CD14-positive monocyte (primary cell): ENCODE measurements around the gene PPP1R3G. TPM values are rescaled to one million over a fixed set of nuclear protein-coding genes. Genes with fewer than 3 reads are reported as not detected.
A peak's percentile ranks its signal among the peaks of the same experiment; 100 is the strongest.

ENCODE experiments used
- DNase-seq, 3 donors: peaks; one replicate each; pipeline ENCODE4 v3.0.0-alpha.2; 2011 to 2022
- H2AFZ ChIP-seq: 2 replicates; pipeline ENCODE4 v1.6.0; 2012; ENCODE audit warnings: mild to moderate bottlenecking, low read depth, low read length, inconsistent platforms; ENCODE audit not compliant: insufficient read depth, poor library complexity, severe bottlenecking
- H3K27ac ChIP-seq, 2 donors: 1 replicate in 1 of 2; 2 replicates in 1 of 2; pipeline ENCODE4 v1.5.1; 2012 to 2013; ENCODE audit warnings: low read length in 2 of 2, control low read depth in 1 of 2, inconsistent platforms in 1 of 2, low read depth in 1 of 2, mild to moderate bottlenecking in 1 of 2
- H3K27me3 ChIP-seq, 2 donors: one replicate each; pipeline versions ENCODE4 v1.6.0 to v1.6.1; 2011 to 2013; ENCODE audit warnings: low read length in 2 of 2; ENCODE audit not compliant: control insufficient read depth in 2 of 2, insufficient read depth in 2 of 2
- H3K36me3 ChIP-seq, 2 donors: replicated peaks in 1 of 2; 1 replicate in 1 of 2; 2 replicates in 1 of 2; pipeline versions ENCODE4 v1.5.1 to v1.6.1; 2012 to 2013; ENCODE audit warnings: low read length in 2 of 2, control low read depth in 1 of 2, inconsistent platforms in 1 of 2, mild to moderate bottlenecking in 1 of 2; ENCODE audit not compliant: insufficient read depth in 2 of 2, control insufficient read depth in 1 of 2
- H3K4me1 ChIP-seq, 2 donors: 1 replicate in 1 of 2; 2 replicates in 1 of 2; pipeline versions ENCODE4 v1.5.1 to v1.6.1; 2012 to 2013; ENCODE audit warnings: low read length in 2 of 2, control low read depth in 1 of 2, inconsistent platforms in 1 of 2, mild to moderate bottlenecking in 1 of 2, moderate library complexity in 1 of 2; ENCODE audit not compliant: insufficient read depth in 2 of 2, control insufficient read depth in 1 of 2
- H3K4me2 ChIP-seq: replicated peaks from 2 replicates; pipeline ENCODE3; 2012; ENCODE audit warnings: low read length, moderate library complexity, mild to moderate bottlenecking; ENCODE audit not compliant: poor library complexity, severe bottlenecking; ENCODE audit errors: extremely low read depth
- H3K4me3 ChIP-seq, 3 experiments: fragments of 200-600 bp in 1 of 3; sonication (generic) in 1 of 3; replicated peaks in 1 of 3; 1 replicate in 2 of 3; 2 replicates in 1 of 3; pipeline ENCODE4 v1.5.1; 2011 to 2013; ENCODE audit warnings: low read length in 3 of 3, mild to moderate bottlenecking in 3 of 3, control low read depth in 2 of 3, low read depth in 2 of 3, inconsistent platforms in 1 of 3, moderate library complexity in 1 of 3
- H3K79me2 ChIP-seq: 2 replicates; pipeline ENCODE4 v1.6.0; 2012; ENCODE audit warnings: mild to moderate bottlenecking, control low read depth, inconsistent platforms, low read length, moderate library complexity; ENCODE audit not compliant: insufficient read depth
- H3K9ac ChIP-seq: 2 replicates; pipeline ENCODE4 v1.6.0; 2017; ENCODE audit warnings: low read length, mild to moderate bottlenecking; ENCODE audit not compliant: insufficient read depth, poor library complexity, severe bottlenecking
- H3K9me3 ChIP-seq, 2 donors: replicated peaks in 1 of 2; 1 replicate in 1 of 2; 2 replicates in 1 of 2; pipeline versions ENCODE4 v1.5.1 to v1.6.1; 2012 to 2013; ENCODE audit warnings: low read length in 2 of 2, control low read depth in 1 of 2; ENCODE audit not compliant: control insufficient read depth in 1 of 2, insufficient read depth in 1 of 2
- H4K20me1 ChIP-seq: 2 replicates; pipeline ENCODE4 v1.6.0; 2012; ENCODE audit warnings: mild to moderate bottlenecking, low read length, control low read depth, moderate library complexity; ENCODE audit not compliant: insufficient read depth
- H3K27ac Mint-ChIP-seq, 7 donors: one replicate each; pipeline ENCODE4 v1.8.0; 2020; ENCODE audit warnings: mild to moderate bottlenecking in 7 of 7, mixed read lengths in 7 of 7, moderate library complexity in 6 of 7, inconsistent platforms in 2 of 7
- H3K27me3 Mint-ChIP-seq, 3 donors: one replicate each; pipeline ENCODE4 v1.8.0; 2021 to 2022; ENCODE audit warnings: low read depth in 3 of 3, mild to moderate bottlenecking in 3 of 3, mixed read lengths in 3 of 3, moderate library complexity in 3 of 3, inconsistent platforms in 1 of 3
- H3K36me3 Mint-ChIP-seq, 2 donors: one replicate each; pipeline ENCODE4 v1.8.0; 2020; ENCODE audit warnings: mixed read lengths in 2 of 2, inconsistent platforms in 1 of 2, mild to moderate bottlenecking in 1 of 2
- H3K4me1 Mint-ChIP-seq: one replicate; pipeline ENCODE4 v1.8.0; 2020; ENCODE audit warnings: mild to moderate bottlenecking, mixed read lengths
- H3K4me3 Mint-ChIP-seq, 2 donors: one replicate each; pipeline ENCODE4 v1.8.0; 2020; ENCODE audit warnings: mild to moderate bottlenecking in 2 of 2, mixed read lengths in 2 of 2, moderate library complexity in 1 of 2
- H3K9me3 Mint-ChIP-seq, 7 donors: one replicate each; pipeline ENCODE4 v1.8.0; 2020 to 2022; ENCODE audit warnings: mixed read lengths in 7 of 7, mild to moderate bottlenecking in 6 of 7, moderate library complexity in 6 of 7, inconsistent platforms in 2 of 7
- CTCF ChIP-seq: fragments of 200-600 bp; IDR thresholded peaks from one replicate; pipeline ENCODE4 v1.8.0; 2022; ENCODE audit warnings: antibody characterized with exemption, mild to moderate bottlenecking
- WGBS: methylation state at CpG from one replicate; pipeline ENCODE4 v1.1.5; 2013; ENCODE audit warnings: missing lambda C conversion rate; ENCODE audit not compliant: insufficient coverage; 5-methylcytosine and 5-hydroxymethylcytosine counted together
- intact Hi-C, 2 donors: fragments of 100-400 bp; cut with micrococcal nuclease; formaldehyde crosslinking; loops; one replicate each; pipeline versions ENCODE4 v1.15.0 to v1.15.1; 2023
- polyA plus RNA-seq, 3 donors: library from polyadenylated mRNA; depleted of rRNA in 1 of 3; unstranded in 2 of 3; stranded (reverse) in 1 of 3; fragments of 300-500 nt in 2 of 3; fragments of >200 nt in 1 of 3; fragmentation: Illumina TruSeq in 2 of 3; gene quantifications; 1 replicate in 2 of 3; 2 replicates in 1 of 3; pipeline ENCODE4 v1.2.3, GENCODE V29; 2012 to 2021

Gene PPP1R3G
- polyA plus RNA-seq, 3 donors = 0.13 to 0.15 (median 0.13) TPM

- Histone ChIP-seq H2AFZ (no peak overlapping the region), H3K4me1 (no peaks in the 10 kb centered on the region), H3K9me3 (no peaks in the 10 kb centered on the region), H3K36me3 (no peaks in the 10 kb centered on the region), H4K20me1 (no peaks in the 10 kb centered on the region), H3K4me2 (no peak overlapping the region), H3K9ac (no peak overlapping the region), H3K79me2 (no peaks in the 10 kb centered on the region), H3K4me3 (no peak overlapping the region), H3K27ac (no peak overlapping the region), H3K27me3 (no peaks in the 10 kb centered on the region)
- WGBS = no CpG with 5 or more reads among the region's 2 CpGs
- Mint-ChIP-seq H3K27me3 (peaks cover 0 to 2% (median 2%) of the 10 kb centered on the region in 3 donors), H3K9me3 (peaks cover 0 to 10% (median 0%) of the 10 kb centered on the region in 7 donors), H3K4me3 (no peak overlapping the region), H3K36me3 (no peaks in the 10 kb centered on the region), H3K4me1 (no peaks in the 10 kb centered on the region), H3K27ac (no peak overlapping the region)
- no peak for TF ChIP-seq CTCF
- no peak for DNase-seq
- intact Hi-C loops = no loop called here
Measured at GRCh38 chr6:5041955-5042354, 43.2 kb upstream of the PPP1R3G start.

- Histone ChIP-seq H3K27me3 (no peaks in the 10 kb centered on the region), H3K9ac (no peak overlapping the region), H3K27ac (no peak overlapping the region), H3K4me2 (no peak overlapping the region), H3K36me3 (no peaks in the 10 kb centered on the region), H2AFZ (no peak overlapping the region), H3K4me1 (no peaks in the 10 kb centered on the region), H3K4me3 (no peak overlapping the region), H3K79me2 (no peaks in the 10 kb centered on the region), H3K9me3 (no peaks in the 10 kb centered on the region), H4K20me1 (no peaks in the 10 kb centered on the region)
- Mint-ChIP-seq H3K4me3 (no peak overlapping the region), H3K9me3 (peaks cover 0 to 10% (median 2%) of the 10 kb centered on the region in 7 donors), H3K27me3 (peaks cover 0 to 2% (median 2%) of the 10 kb centered on the region in 3 donors), H3K27ac (peak overlapping the region in 1 of 7 donors; percentile 11), H3K36me3 (no peaks in the 10 kb centered on the region), H3K4me1 (no peaks in the 10 kb centered on the region)
- intact Hi-C loops = no loop called here
- no peak for TF ChIP-seq CTCF
- DNase-seq = no peak
- 92% methylated on average over 1 of the region's 3 CpGs for WGBS
Measured at GRCh38 chr6:5042436-5042835, 42.7 kb upstream of the PPP1R3G start.
